ENCODE results near the gene STIM1.
A peak's percentile ranks its signal among the peaks of the same experiment; 100 is the strongest.

STIM1 gene

GRCh38 chr11:4025248-4025966, 169.9 kb downstream of the STIM1 start:
- no peaks in the 10 kb centered on the region for H3K9me3 ChIP-seq
- intact Hi-C loops (cut with DNase I; ENCODE audit: low total_unique reads): no loop called here
- peak overlapping the region; percentile 24 to 49 for H3K27ac ChIP-seq
- no peak for TF ChIP-seq CTCF (IDR thresholded peaks at IDR 0.05)
- peaks cover 0 to 30% (median 19%) of the 10 kb centered on the region in 4 donors for H3K4me1 ChIP-seq
- H3K36me3 ChIP-seq: peaks cover 0 to 5% (median 0%) of the 10 kb centered on the region in 3 donors
- no peak overlapping the region for H3K4me3 ChIP-seq
- H3K27me3 ChIP-seq: no peaks in the 10 kb centered on the region
- no peak for DNase-seq

GRCh38 chr11:4025967-4026324, 170.5 kb downstream of the STIM1 start:
- H3K4me3 ChIP-seq: no peak overlapping the region
- peaks cover 0 to 30% (median 19%) of the 10 kb centered on the region in 4 donors for H3K4me1 ChIP-seq
- TF ChIP-seq CTCF (IDR thresholded peaks at IDR 0.05): no peak
- H3K27me3 ChIP-seq: no peaks in the 10 kb centered on the region
- DNase-seq: no peak
- H3K9me3 ChIP-seq: no peaks in the 10 kb centered on the region
- H3K36me3 ChIP-seq: peaks cover 0 to 5% (median 0%) of the 10 kb centered on the region in 3 donors
- H3K27ac ChIP-seq: peak overlapping the region; percentile 24 to 49
- intact Hi-C loops (cut with DNase I; ENCODE audit: low total_unique reads): no loop called here

GRCh38 chr11:4026389-4026788, 170.9 kb downstream of the STIM1 start:
- Histone ChIP-seq H3K36me3 (peaks cover 0 to 5% (median 0%) of the 10 kb centered on the region in 3 donors), H3K27ac (peak overlapping the region; percentile 24 to 49), H3K4me1 (peaks cover 0 to 30% (median 19%) of the 10 kb centered on the region in 4 donors), H3K4me3 (no peak overlapping the region), H3K9me3 (no peaks in the 10 kb centered on the region), H3K27me3 (no peaks in the 10 kb centered on the region)
- TF ChIP-seq CTCF (IDR thresholded peaks at IDR 0.05): no peak
- intact Hi-C loops (cut with DNase I; ENCODE audit: low total_unique reads): no loop called here
- DNase-seq: no peak

GRCh38 chr11:4027746-4028145, 172.3 kb downstream of the STIM1 start:
- TF ChIP-seq CTCF (IDR thresholded peaks at IDR 0.05): no peak
- no peaks in the 10 kb centered on the region for H3K27me3 ChIP-seq
- no peak overlapping the region for H3K27ac ChIP-seq
- intact Hi-C loops (cut with DNase I; ENCODE audit: low total_unique reads): no loop called here
- H3K4me3 ChIP-seq: no peak overlapping the region
- H3K36me3 ChIP-seq: peaks cover 0 to 5% (median 0%) of the 10 kb centered on the region in 3 donors
- DNase-seq: no peak
- H3K9me3 ChIP-seq: no peaks in the 10 kb centered on the region
- peaks cover 0 to 30% (median 19%) of the 10 kb centered on the region in 4 donors for H3K4me1 ChIP-seq

GRCh38 chr11:4030197-4030596, 174.7 kb downstream of the STIM1 start:
- no peak for TF ChIP-seq CTCF (IDR thresholded peaks at IDR 0.05)
- no peak for DNase-seq
- H3K27me3 ChIP-seq: no peaks in the 10 kb centered on the region
- H3K36me3 ChIP-seq: no peaks in the 10 kb centered on the region
- H3K4me1 ChIP-seq: peaks cover 0 to 20% (median 13%) of the 10 kb centered on the region in 4 donors
- no peak overlapping the region for H3K4me3 ChIP-seq
- peaks cover 0 to 8% (median 3%) of the 10 kb centered on the region in 3 donors for H3K9me3 ChIP-seq
- intact Hi-C loops (cut with DNase I; ENCODE audit: low total_unique reads): no loop called here
- no peak overlapping the region for H3K27ac ChIP-seq
